K562 (cell line): ENCODE results near the gene UNC119B.

Experiments used
- HNRNPK ChIP-seq: fragments of 200-400 bp; formaldehyde crosslinking; IDR thresholded peaks from one replicate; pipeline ENCODE4 v1.6.1; 2018; ENCODE audit warnings: mild to moderate bottlenecking, low read depth, low read length; ENCODE audit not compliant: poor library complexity, severe bottlenecking
- SPI1 ChIP-seq: IDR thresholded peaks from 2 replicates; pipeline ENCODE4 v1.6.1; 2011; ENCODE audit warnings: low read depth, low read length, control low read depth, borderline replicate concordance
- ZNF174 ChIP-seq: fragments of 250-450 bp; sonication (Bioruptor Pico); IDR thresholded peaks from 2 replicates; pipeline ENCODE4 v1.4.0; 2020; ENCODE audit warnings: mild to moderate bottlenecking
- ZNF224 ChIP-seq: sonication (generic); formaldehyde crosslinking; IDR thresholded peaks from 2 replicates; pipeline ENCODE4 v1.8.0; 2022; ENCODE audit warnings: mild to moderate bottlenecking, missing genetic modification reagents
- ZNF23 ChIP-seq: fragments of 250-450 bp; sonication (Bioruptor Pico); IDR thresholded peaks from 2 replicates; pipeline ENCODE4 v1.4.0; 2020; ENCODE audit warnings: mild to moderate bottlenecking
- ZNF778 ChIP-seq: fragments of 450-650 bp; formaldehyde crosslinking; IDR thresholded peaks from 2 replicates; pipeline ENCODE4 v1.4.0; 2020; ENCODE audit warnings: mild to moderate bottlenecking, moderate library complexity

GRCh38 chr12:120699553-120699952 lies 10.7 kb upstream of the UNC119B start:
- no peak for TF ChIP-seq ZNF174 (CRISPR knock-in tag)
- no peak for TF ChIP-seq HNRNPK
- no peak for TF ChIP-seq SPI1
- TF ChIP-seq ZNF778 (CRISPR knock-in tag) = no peak
- TF ChIP-seq ZNF224 (CRISPR knock-in tag) = no peak
- TF ChIP-seq ZNF23 (CRISPR knock-in tag) = no peak
